Panc1 (cell line): ENCODE measurements around the gene ORM2.

Source experiments
- CTCF ChIP-seq: fragments of 450-650 bp; IDR thresholded peaks from 2 replicates; pipeline ENCODE4 v1.5.1; 2017; ENCODE audit warnings: mild to moderate bottlenecking
- POLR2AphosphoS5 ChIP-seq: IDR thresholded peaks from 2 replicates; pipeline ENCODE4 v1.6.1; 2012; ENCODE audit warnings: mild to moderate bottlenecking, low read depth, low read length, moderate library complexity
- REST ChIP-seq, 2 experiments: IDR thresholded peaks; 2 replicates each; pipeline ENCODE4 v1.6.1; 2011 to 2012; ENCODE audit warnings: low read depth in 2 of 2, control low read depth in 1 of 2, low read length in 1 of 2, mild to moderate bottlenecking in 1 of 2, moderate library complexity in 1 of 2; ENCODE audit not compliant: insufficient read depth in 1 of 2
- SIN3A ChIP-seq: IDR thresholded peaks from 2 replicates; pipeline ENCODE4 v1.6.1; 2012; ENCODE audit warnings: low read depth, mild to moderate bottlenecking, low read length, moderate library complexity, borderline replicate concordance; ENCODE audit not compliant: insufficient read depth
- TCF7L2 ChIP-seq: IDR thresholded peaks from 2 replicates; pipeline ENCODE4 v1.6.1; 2011; ENCODE audit warnings: mild to moderate bottlenecking, low read depth, low read length, inconsistent platforms

DNA sequence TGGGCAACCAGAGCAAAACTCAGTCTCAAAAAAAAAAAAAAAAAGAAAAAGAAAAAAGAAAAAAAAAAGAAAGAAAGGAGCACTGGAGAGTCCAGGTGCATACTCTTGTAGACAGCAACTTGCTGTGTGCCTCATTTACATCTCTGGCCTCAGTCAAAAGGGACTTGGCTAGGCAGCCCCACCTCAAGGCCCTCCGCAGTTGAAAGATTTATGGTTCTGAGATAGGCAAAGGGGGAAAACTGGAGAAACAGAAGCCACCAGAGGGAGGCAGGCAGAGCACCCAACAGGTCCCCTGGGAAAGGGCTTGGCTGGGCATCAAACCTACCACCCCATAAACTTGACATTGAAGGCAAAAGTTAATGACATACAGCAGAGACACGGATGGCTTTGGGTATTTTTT, 6.1 kb downstream of the ORM2 start:
- TF ChIP-seq SIN3A (no peak), POLR2AphosphoS5 (no peak), CTCF (no peak), REST (IDR thresholded peaks at IDR 0.05; ENCODE audit: insufficient read depth in 1 of 2, low read depth in 2 of 2, low read length in 1 of 2) (no peak), TCF7L2 (no peak)
